AG10803 (cell line): ENCODE results near the gene GSE1.

Experiments used
- DNase-seq: peaks from one replicate; pipeline ENCODE4 v3.0.0; 2010; ENCODE audit warnings: low read depth
- H3K4me3 ChIP-seq: 2 replicates; pipeline ENCODE4 v1.5.1; 2011; ENCODE audit warnings: mild to moderate bottlenecking, low read length, control low read depth
- CTCF ChIP-seq: conservative IDR thresholded peaks from 2 replicates; pipeline ENCODE4 v1.5.1; 2011; ENCODE audit warnings: mild to moderate bottlenecking, low read length, control low read depth, inconsistent platforms

Gene GSE1

GRCh38 chr16:85650135-85650843 lies 37.2 kb downstream of the GSE1 start:
- H3K4me3 ChIP-seq = no peak overlapping the region
- DNase-seq = no peak
- no peak for TF ChIP-seq CTCF

GRCh38 chr16:85650844-85651628 lies 37.9 kb downstream of the GSE1 start:
- no peak for TF ChIP-seq CTCF
- DNase-seq = peak; percentile 16
- H3K4me3 ChIP-seq = no peak overlapping the region

GRCh38 chr16:85651629-85652430 lies 38.7 kb downstream of the GSE1 start:
- no peak overlapping the region for H3K4me3 ChIP-seq
- no peak for TF ChIP-seq CTCF
- peak; percentile 9 for DNase-seq

GRCh38 chr16:85652431-85653221 lies 39.5 kb downstream of the GSE1 start:
- no peak for TF ChIP-seq CTCF
- peak; percentile 68 for DNase-seq
- no peak overlapping the region for H3K4me3 ChIP-seq

GRCh38 chr16:85653290-85653891 lies 40.3 kb downstream of the GSE1 start:
- no peak for DNase-seq

More at GRCh38 chr16:85653290-85653891, 40.3 kb downstream of the GSE1 start:
- no peak overlapping the region for H3K4me3 ChIP-seq
- TF ChIP-seq CTCF = no peak
